Measurements from ENCODE around the gene MTHFD1L.
A peak's percentile ranks its signal among the peaks of the same experiment; 100 is the strongest.
"Not testable (repeated sequence)": the region's sequence is repeated elsewhere in the genome, so short reads cannot be mapped to it uniquely, and the experiment has no call there.

The MTHFD1L gene

DNA sequence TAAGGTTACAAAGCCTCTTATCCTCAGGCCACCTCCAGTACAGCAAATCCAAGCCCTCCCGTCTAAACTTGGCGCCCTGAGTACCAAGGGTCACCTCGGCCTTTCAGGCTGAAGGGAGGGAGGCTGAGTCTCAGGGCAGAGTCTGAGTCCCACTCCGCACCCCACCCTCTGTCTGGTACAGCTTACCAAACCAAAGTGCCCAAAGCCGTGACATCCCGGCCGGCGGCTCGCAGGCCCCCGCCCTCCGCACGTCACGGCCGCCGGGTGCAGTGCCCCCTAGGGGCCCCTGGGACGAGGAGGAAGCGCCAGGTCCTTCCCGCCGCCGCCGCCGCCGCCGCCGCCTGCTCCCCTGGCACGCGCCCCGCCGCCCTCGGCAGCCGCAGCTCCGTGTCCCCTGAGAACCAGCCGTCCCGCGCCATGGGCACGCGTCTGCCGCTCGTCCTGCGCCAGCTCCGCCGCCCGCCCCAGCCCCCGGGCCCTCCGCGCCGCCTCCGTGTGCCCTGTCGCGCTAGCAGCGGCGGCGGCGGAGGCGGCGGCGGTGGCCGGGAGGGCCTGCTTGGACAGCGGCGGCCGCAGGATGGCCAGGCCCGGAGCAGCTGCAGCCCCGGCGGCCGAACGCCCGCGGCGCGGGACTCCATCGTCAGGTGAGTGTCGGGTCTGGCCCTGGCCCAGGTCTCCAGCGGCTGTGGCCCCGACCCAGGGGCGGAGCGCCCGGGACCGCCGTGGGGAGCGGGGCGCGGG, at the start of gene MTHFD1L:
Gene MTHFD1L, plus strand, starts transcription at position 297 of the 741 bp plus-strand sequence. Its CDS starts 121 bp downstream, at position 418.
- DNase-seq, result peak; percentile 66 to 77

DNA sequence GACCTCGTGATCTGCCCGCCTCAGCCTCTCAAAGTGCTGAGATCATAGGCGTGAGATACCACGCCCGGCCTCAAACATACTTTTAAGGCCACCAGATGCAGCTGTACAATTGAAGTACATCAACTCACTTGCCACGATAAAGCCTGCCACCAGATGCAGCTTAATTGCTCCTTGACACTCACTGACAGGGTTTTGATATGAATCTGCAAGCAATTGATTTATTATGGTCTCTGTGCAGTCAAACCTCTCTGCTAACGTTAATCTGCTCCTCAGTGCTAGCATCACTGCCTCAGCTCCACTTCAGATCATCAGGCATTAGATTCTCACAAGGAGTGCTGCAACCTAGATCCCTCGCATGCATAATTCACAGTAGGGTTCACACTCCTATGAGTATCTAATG, 48.9 kb upstream of the MTHFD1L start:
- not testable (repeated sequence) for DNase-seq

DNA sequence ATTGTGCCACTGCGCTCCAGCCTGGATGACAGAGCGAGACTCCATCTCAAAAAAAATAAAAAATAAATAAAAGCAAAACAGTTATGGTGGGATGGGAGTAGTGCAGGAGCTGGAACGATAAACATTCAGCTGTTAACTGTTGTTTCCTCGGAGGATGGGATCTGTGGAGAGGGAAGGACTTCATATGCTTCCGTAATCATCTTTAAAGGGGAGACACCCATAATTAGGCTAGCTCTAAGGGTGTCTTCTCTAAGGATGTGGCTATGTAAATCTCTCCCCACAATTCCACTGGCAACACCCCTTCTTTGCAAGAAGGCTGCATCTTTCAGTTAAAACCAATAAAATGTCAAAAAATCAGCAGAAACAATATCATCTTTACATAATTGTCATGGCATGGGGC, 42.6 kb upstream of the MTHFD1L start:
- no peak for DNase-seq

DNA sequence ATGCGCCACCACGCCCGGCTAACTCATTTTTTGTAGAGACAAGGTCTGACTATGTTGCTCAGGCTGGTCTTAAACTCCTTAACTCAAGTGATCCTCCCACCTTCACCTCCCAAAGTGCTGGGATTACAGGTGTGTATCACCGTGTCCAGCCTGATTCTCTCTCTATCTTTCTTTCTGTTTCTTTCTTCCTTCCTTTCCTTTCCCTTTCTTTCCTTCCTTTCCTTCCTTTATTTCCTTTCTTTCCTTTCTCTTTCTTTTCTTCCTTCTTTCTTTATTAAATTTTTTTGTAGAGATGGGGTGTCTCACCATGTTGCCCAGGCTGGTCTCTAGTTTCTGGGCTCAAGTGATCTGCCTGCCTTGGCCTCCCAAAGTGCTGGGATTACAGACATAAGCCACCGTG, 38.7 kb upstream of the MTHFD1L start:
- no peak for DNase-seq

DNA sequence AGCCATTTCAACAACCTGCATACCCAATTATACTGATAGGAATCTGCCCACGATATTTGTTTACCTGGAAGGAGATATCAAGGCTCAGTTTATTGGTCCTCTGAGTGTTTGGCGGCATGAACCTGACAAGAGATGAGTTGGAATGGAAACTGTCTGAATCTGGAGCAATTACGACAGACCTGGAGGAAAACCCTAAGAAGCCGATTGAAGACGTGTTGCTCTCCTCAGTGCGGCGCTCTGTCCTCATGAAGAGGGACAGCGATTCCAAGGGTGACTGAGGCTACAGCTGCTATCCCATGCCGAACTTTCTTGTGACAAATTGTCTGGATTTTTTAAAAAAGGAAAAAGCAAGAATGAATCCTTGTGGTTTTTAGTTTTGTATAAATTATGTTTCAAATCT, 37.4 kb upstream of the MTHFD1L start:
- DNase-seq, result not testable (repeated sequence)

- no peak for DNase-seq
Observed at GRCh38 chr6:150830439-150831165, 34.9 kb upstream of the MTHFD1L start.

- DNase-seq, result no peak
Observed at GRCh38 chr6:150831577-150831976, 33.9 kb upstream of the MTHFD1L start.

DNA sequence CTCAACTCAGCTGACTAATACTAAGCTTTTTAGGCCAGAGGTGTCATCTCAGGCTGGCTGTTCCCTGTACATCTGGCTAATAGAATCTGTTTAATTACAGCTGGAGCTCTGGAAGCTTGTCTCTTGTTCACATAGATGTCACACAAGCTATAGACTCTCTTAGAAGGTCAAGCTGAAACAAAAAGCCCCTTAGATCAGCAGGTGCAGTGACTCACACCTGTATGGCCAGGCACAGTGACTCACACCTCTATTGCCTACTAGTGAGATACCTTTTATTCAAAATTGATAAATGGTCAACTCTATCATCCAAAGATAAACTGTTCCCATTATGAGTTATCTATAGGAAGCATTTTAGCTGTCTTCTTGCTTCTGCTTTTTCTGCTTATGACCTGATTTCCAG, 29.9 kb upstream of the MTHFD1L start:
- DNase-seq, result no peak

- DNase-seq, result no peak
Observed at GRCh38 chr6:150840185-150840584, 25.3 kb upstream of the MTHFD1L start.

- no peak for DNase-seq
Observed at GRCh38 chr6:150841189-150841588, 24.3 kb upstream of the MTHFD1L start.

DNA sequence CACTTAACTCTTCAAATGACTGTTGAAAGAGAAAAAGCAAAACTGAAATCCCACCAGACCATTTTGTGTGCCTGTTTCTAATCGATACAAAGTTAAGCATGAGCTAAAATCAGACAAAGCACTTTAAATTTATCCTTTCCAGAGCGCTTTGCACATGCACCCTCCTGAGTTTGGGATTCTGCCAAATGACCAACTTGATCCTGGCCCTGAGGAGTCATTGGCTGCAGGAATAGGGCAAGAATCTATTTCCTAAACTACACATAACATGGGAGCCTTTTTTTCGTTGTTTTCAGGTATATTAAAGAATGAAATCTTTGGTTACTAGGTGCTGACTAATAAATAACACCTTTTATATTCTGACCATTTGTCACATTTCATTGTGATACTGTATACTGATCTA, 23.8 kb upstream of the MTHFD1L start:
- DNase-seq, result no peak

- DNase-seq, result no peak
Observed at GRCh38 chr6:150844371-150844770, 21.1 kb upstream of the MTHFD1L start.

GRCh38 chr6:150846641-150847040, 18.9 kb upstream of the MTHFD1L start:
- DNase-seq, result no peak

DNA sequence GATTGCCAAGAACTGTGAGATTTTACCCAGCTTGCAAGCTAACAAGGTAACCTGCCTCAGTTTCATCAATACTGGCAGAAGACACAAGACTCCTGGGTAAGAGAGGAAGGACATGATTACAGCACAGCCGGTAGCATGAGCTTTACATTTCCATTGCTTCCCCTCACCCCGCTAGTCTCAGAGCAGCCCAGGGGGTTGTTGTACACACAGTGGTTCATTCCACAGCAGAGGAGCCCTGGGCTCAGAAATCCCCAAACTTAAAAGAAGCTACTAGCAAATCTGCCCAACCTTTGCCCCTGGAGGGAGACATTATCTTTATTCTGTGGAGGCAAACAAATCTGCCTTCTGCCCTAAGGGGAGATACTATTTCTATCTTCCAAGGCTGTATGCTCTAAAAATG, 17.1 kb upstream of the MTHFD1L start:
- DNase-seq, result no peak

DNA sequence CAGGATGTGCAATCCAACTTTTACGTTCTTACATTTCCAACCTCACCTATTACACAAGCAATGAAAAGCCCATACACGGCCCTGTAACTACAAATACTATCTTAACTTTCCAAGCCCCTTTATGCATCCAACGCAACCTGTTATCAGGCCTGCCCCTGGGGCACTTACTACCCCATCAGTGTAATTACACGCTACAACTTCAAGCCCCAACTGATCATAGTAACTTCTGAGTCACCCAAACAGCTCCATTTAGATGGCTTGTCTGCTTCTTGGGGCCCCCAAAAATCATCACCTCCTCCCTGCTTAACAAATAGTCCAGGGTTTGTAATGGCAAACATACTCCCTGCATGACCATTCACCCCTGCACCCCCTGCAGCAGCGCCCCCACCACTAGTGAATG, 11.1 kb upstream of the MTHFD1L start:
- DNase-seq, result not testable (repeated sequence)

DNA sequence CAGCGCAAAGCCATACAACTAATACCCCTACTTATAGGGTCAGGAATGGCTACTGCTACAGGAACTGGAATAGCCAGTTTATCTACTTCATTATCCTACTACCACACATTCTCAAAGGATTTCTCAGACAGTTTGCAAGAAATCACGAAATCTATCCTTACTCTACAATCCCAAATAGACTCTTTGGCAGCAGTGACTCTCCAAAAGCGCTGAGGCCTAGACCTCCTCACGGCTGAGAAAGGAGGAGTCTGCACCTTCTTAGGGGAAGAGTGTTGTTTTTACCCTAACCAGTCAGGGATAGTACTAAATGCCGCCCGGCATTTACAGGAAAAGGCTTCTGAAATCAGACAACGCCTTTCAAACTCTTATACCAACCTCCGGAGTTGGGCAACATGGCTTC, 10.3 kb upstream of the MTHFD1L start:
- DNase-seq, result not testable (repeated sequence)

DNA sequence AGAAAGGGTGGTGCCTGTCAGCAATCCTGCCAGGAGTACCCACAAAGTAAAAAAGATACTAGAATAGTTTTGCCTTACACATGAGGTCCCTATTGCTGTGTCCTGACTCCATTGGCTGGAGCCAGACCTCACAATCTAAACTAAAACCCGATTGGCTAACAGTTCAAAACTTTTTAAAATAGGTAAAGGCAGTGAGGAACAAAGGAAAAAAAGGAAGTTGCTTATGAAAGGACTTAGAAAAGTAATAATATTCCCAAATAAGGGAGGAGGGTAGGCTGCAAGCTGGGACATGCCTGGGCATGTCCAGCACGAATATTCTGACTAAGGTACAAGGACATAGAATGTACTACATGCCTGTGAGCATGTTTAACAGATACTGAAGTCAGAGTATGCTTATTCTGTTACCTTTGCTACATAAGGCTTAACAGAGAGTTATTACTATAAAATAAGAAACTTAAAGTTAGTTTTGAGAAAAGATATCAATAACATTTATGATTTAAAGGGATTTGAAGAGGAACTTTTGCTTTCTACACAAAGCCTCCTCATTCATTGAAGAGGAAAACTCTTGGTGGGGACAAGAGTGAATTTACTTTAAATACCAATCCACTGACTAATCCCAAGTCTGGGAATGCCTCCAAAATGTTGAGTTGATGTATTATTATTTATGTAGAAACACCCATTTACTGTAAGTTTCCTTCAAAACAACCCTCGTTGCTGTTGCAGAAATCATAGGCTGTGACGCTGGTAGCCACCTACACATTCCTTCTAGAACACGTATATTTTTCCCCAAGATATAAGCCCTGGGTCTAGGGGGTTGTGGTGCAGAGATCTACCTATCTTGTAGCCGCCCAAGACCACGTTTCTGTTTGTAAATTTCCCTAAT, 8.2 kb upstream of the MTHFD1L start:
- DNase-seq, result no peak

DNA sequence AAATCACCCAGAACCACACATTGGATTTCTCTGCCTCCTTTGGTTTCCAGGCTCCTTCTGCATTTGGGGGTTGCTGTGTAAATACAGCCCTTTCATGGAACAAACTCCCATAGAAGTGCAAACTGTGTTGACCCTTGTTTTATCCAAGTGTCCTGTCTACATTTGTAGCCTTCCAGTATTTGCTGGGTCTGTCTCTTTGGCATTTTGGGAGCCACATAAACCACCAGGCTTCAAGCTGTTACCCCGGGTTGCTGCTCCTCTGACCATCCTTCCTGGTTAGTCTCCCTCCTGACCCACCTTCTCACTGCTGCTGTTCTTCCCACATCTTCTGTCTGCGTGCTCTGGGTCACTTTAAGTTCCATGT, 7.6 kb upstream of the MTHFD1L start:
- no peak for DNase-seq

- DNase-seq, result not testable (repeated sequence)
Observed at GRCh38 chr6:150861448-150862168, 3.9 kb upstream of the MTHFD1L start.

DNA sequence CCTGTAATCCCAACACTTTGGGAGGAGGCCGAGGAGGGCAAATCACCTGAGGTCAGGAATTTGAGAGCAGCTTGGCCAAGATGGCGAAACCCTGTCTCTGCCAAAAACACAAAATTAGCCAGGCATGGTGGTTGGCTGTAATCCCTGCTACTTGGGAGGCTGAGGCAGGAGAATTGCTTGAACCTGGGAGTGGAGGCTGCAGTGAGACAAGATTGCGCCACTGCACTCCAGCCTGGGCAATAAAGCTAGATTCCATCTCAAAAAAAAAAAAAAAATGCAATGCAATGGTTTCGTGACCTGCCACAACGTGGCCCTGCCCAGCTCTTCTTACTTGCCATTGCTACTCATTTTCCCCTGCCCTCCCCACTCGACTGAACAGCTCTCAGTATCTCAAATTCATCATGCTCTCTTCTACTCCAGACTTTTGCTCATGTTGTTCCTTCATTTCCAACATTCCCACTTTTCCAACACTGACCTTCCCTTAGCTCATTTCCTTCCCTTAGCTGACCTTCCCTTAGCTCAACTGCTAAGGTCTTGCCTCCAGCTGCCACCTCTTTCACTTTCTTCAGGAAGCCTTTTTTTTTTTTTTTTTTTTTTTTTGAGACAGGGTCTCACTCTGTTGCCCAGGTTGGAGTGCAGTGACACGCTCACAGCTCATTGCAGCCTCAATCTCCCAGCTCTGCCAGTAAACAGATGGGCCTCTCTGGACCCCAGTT, 2.1 kb upstream of the MTHFD1L start:
- DNase-seq, result no peak

- no peak for DNase-seq
Observed at GRCh38 chr6:150865043-150865405, 478 bp upstream of the MTHFD1L start.

Measured in SHP77 (cell line).